Neutrophil (primary cell): ENCODE results near the gene ZFP91.

Source experiments
- H3K27ac ChIP-seq: fragments of 200-600 bp; sonication (generic); 2 replicates; pipeline ENCODE4 v1.5.1; 2016; ENCODE audit warnings: mild to moderate bottlenecking, moderate library complexity
- H3K27me3 ChIP-seq: fragments of 200-600 bp; sonication (generic); 2 replicates; pipeline ENCODE4 v1.6.0; 2016; ENCODE audit warnings: mild to moderate bottlenecking
- H3K36me3 ChIP-seq: fragments of 200-600 bp; sonication (generic); 2 replicates; pipeline ENCODE4 v1.5.1; 2017
- H3K4me1 ChIP-seq, 2 experiments: fragments of 200-600 bp in 1 of 2; sonication (generic) in 1 of 2; 1 replicate in 1 of 2; 2 replicates in 1 of 2; pipeline versions ENCODE4 v1.5.1 to v1.6.1; 2013 to 2016; ENCODE audit warnings: low read depth in 1 of 2, low read length in 1 of 2, mild to moderate bottlenecking in 1 of 2, moderate library complexity in 1 of 2; ENCODE audit not compliant: control insufficient read depth in 1 of 2, insufficient read depth in 1 of 2
- H3K4me3 ChIP-seq, 2 experiments: fragments of 200-600 bp in 1 of 2; sonication (generic) in 1 of 2; 1 replicate in 1 of 2; 2 replicates in 1 of 2; pipeline ENCODE4 v1.5.1; 2013 to 2016; ENCODE audit warnings: low read depth in 1 of 2, low read length in 1 of 2, mild to moderate bottlenecking in 1 of 2, moderate library complexity in 1 of 2
- H3K9me3 ChIP-seq: fragments of 200-600 bp; sonication (generic); 2 replicates; pipeline ENCODE4 v1.5.1; 2016
- CTCF ChIP-seq: fragments of 200-600 bp; sonication (generic); IDR thresholded peaks from 2 replicates; pipeline ENCODE4 v1.5.1; 2016; ENCODE audit warnings: antibody characterized with exemption

ZFP91 gene

GRCh38 chr11:58640386-58641023 is 61.6 kb downstream of the ZFP91 start:
- H3K36me3 ChIP-seq, result no peaks in the 10 kb centered on the region
- no peaks in the 10 kb centered on the region for H3K4me1 ChIP-seq
- TF ChIP-seq CTCF, result no peak
- H3K27ac ChIP-seq, result no peak overlapping the region
- no peaks in the 10 kb centered on the region for H3K27me3 ChIP-seq
- H3K9me3 ChIP-seq, result no peaks in the 10 kb centered on the region
- H3K4me3 ChIP-seq, result no peak overlapping the region

- no peak for TF ChIP-seq CTCF
Observed at GRCh38 chr11:58641341-58641740, 62.5 kb downstream of the ZFP91 start.

GRCh38 chr11:58641803-58642581 is 63.1 kb downstream of the ZFP91 start:
- no peaks in the 10 kb centered on the region for H3K36me3 ChIP-seq
- H3K9me3 ChIP-seq, result no peaks in the 10 kb centered on the region
- TF ChIP-seq CTCF, result no peak
- H3K4me1 ChIP-seq, result no peaks in the 10 kb centered on the region
- no peak overlapping the region for H3K4me3 ChIP-seq
- H3K27ac ChIP-seq, result no peak overlapping the region
- H3K27me3 ChIP-seq, result no peaks in the 10 kb centered on the region

More at GRCh38 chr11:58641341-58641740, 62.5 kb downstream of the ZFP91 start:
- no peak overlapping the region for H3K27ac ChIP-seq
- no peaks in the 10 kb centered on the region for H3K36me3 ChIP-seq
- no peaks in the 10 kb centered on the region for H3K4me1 ChIP-seq
- H3K9me3 ChIP-seq, result no peaks in the 10 kb centered on the region
- no peak overlapping the region for H3K4me3 ChIP-seq
- no peaks in the 10 kb centered on the region for H3K27me3 ChIP-seq

GRCh38 chr11:58645854-58646253 is 67.0 kb downstream of the ZFP91 start:
- Histone ChIP-seq H3K4me3 (no peak overlapping the region), H3K36me3 (no peaks in the 10 kb centered on the region), H3K27me3 (no peaks in the 10 kb centered on the region), H3K9me3 (no peaks in the 10 kb centered on the region), H3K4me1 (no peaks in the 10 kb centered on the region), H3K27ac (no peak overlapping the region)
- no peak for TF ChIP-seq CTCF

GRCh38 chr11:58647141-58647699 is 68.4 kb downstream of the ZFP91 start:
- Histone ChIP-seq H3K36me3 (no peaks in the 10 kb centered on the region), H3K27me3 (no peaks in the 10 kb centered on the region), H3K4me1 (no peaks in the 10 kb centered on the region), H3K27ac (no peak overlapping the region), H3K4me3 (no peak overlapping the region), H3K9me3 (no peaks in the 10 kb centered on the region)
- TF ChIP-seq CTCF, result no peak
